ENCODE results near the gene HMGN3.

DNA sequence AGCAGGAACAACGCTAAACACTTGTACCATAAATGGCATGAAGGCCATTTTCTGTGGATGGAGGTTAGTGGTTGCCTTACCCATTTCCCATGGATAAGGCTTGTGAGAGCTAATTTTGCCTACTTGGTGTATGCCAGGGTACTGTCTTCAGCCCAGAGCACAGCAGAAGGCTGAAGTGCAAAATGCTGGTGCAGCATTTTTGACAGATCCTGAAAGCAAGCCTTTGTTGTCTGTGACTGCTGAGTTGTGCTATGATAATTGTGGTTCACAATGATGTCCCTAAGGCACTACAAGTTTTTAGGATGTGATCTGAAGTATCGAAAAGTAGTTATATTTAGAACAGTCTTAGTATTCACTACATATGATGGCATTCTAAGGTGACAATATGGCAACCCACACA, 14.7 kb upstream of the HMGN3 start:
- TF ChIP-seq, protein P1, sequence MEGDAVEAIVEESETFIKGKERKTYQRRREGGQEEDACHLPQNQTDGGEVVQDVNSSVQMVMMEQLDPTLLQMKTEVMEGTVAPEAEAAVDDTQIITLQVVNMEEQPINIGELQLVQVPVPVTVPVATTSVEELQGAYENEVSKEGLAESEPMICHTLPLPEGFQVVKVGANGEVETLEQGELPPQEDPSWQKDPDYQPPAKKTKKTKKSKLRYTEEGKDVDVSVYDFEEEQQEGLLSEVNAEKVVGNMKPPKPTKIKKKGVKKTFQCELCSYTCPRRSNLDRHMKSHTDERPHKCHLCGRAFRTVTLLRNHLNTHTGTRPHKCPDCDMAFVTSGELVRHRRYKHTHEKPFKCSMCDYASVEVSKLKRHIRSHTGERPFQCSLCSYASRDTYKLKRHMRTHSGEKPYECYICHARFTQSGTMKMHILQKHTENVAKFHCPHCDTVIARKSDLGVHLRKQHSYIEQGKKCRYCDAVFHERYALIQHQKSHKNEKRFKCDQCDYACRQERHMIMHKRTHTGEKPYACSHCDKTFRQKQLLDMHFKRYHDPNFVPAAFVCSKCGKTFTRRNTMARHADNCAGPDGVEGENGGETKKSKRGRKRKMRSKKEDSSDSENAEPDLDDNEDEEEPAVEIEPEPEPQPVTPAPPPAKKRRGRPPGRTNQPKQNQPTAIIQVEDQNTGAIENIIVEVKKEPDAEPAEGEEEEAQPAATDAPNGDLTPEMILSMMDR (IDR thresholded peaks at IDR 0.05): no peak
- TF ChIP-seq EP300 (IDR thresholded peaks at IDR 0.05; ENCODE audit: low read depth) (no peak), POLR2A (IDR thresholded peaks at IDR 0.05) (no peak), POLR2AphosphoS5 (IDR thresholded peaks at IDR 0.05) (no peak)
